HT-29 (cell line): Measurements from ENCODE around the gene CRKL. TPM values are rescaled to one million over a fixed set of nuclear protein-coding genes. Genes with fewer than 3 reads are reported as not detected.
"Not testable (repeated sequence)": the region's sequence is repeated elsewhere in the genome, so short reads cannot be mapped to it uniquely, and the experiment has no call there.

Source experiments
- DNase-seq: peaks from one replicate; pipeline ENCODE4 v3.0.0-alpha.2; 2015; ENCODE audit warnings: low spot score
- total RNA-seq: library from RNA; depleted of rRNA; stranded (reverse); fragments of >200 nt; shearing (Covaris generic); gene quantifications from 2 replicates; pipeline ENCODE4 v1.2.3, GENCODE V29; 2014

Gene CRKL
- total RNA-seq, 1 experiment from 2014 or later = 77.2 TPM

DNA sequence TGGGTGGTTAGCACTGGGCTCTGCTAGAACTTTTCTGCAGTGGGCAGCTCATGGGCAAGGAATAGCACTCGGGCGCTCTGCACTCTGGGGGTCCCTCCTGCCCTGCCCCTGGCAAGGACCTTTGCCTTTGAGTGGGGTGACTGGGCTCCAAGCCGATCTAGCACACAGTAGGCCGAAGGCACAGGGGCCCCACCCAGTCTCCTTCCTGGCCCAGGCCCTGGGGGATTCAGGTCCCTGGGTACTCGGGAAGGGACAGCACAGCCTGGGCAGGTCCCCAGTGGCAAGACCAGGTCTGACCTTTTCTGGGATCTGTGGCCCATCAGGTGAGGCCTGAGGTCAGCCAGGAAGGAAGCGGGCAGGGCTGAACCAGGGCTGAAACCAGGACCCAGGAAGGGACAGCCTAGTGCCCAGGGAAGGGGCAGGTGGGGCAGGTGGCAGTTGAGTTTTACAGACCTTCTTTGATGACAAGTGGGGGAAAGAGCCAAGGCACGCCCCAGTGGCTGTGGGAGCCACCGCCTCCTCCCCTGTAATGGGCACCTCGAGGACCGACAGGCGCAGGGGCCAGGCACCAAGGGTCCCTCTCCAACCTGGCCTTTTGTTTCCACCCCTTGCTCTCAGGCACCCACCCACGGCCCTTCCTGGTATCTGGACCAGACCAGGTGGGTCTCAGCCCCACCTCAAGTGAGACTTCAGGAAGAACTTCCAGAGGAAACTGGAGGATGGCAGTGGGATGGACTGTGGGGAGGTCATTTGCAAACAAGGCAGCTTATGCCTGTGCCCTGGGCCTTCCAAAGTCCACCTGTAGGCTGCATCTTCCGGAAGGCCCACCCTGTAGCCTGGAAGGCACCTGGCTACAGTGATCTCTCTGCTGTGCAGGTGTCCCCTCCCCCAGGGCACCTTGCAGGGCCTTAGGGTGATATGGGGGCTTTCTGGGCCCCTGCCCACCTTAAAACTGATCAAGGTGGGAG, 49.0 kb downstream of the CRKL start:
- no peak for DNase-seq

DNA sequence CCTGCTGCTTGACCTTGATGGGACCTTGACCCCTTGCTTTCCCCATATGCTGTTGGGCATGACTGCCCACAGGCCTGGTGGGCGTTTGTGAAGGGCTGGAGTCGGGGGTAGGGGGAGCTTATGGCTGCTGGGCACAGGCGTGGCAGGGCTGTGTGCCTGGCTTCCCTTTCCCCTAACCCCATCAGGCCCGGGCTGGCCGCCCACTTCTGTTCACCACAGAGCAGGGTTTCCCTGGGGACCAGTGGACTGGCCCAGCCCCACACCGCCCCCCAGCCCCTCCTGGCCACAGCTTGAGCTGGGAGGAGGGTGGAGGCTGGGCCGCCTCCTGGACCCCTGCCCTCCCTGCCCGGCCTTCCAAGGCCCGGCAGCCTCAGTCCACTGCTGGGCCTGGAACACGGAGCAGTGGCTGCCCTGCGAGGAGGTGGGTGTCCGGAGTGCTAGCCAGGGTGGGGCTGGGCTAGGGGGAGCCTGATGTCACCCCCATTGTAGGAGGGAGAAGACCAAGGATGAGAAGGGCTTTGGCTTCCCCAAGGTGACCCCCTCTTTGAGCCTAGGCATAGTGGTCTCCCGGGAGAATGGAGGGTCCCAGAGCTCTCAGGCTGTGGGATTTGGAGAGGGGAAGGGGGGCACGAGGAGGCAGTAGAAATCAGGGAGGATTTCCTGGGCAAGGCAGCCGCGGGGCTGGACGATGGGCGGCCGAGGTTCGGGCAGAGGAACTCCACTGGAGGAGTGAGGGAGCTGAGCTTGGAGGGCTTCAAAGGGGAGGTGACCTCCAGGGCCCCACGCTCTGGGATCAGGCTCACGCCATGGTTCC, 49.9 kb downstream of the CRKL start, which contains the start of gene AIFM3:
Gene AIFM3, plus strand, starts transcription at position 373 of the 814 bp plus-strand sequence. CDS start 690 bp downstream, outside the sequence.
- DNase-seq = no peak

DNA sequence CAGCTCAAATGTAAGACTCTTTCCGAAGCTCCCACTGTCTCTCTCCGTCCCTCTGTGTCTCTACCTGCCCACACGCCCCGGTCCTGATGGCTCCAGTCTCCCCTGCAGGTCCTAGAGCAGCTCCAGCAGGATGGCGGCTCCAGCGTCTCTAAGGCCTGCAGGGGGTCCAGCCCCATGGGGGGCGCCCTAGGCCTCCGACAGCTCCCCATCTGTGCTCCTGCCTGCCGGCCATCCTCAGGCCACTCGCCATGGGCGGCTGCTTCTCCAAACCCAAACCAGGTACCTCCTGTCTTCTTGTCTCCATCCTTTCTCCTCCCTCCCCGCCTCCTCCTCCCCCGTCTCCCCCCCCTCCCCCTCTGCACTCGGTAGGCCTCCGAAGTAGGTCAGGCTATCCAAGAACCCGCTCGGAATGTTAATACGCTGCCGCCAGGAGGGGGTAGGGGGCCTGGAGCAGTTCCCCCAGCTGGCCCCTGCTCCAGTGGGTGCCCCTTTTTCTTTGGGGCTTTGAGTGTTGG, 50.5 kb downstream of the CRKL start:
- no peak for DNase-seq

DNA sequence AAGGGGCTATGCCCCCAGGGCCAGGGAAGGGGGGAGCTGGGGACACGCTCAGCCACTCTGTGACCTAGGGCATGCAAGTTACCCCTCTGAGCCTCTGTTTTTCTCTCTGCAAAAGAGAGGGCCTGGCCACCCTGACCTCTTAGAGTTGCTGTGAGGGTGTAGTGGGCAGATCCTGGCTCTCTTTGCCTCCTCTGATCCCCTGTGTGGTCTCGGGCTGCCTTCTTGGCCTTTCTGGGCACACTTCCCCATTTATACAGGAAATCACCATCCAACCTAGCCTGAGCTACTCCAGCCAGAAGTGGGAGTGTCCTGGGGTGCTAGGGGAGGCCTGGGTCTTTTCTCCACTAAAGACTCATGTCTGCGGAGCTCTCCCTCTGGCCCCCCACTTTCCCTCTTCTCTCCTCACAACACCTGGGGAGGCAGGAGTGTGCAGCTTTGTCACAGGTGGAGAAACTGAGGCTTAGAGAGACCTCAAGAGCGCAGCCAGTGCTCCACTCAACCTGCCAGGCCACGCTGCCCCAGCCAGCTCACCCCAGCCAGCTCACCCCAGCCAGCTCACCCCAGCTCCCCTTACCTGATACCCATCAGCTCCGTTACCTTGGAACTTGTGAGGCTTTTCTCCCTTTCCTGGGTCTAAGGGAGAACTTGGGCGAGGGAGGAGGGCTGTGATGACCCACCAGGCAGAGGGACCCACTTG, 51.2 kb downstream of the CRKL start:
- DNase-seq = no peak

DNA sequence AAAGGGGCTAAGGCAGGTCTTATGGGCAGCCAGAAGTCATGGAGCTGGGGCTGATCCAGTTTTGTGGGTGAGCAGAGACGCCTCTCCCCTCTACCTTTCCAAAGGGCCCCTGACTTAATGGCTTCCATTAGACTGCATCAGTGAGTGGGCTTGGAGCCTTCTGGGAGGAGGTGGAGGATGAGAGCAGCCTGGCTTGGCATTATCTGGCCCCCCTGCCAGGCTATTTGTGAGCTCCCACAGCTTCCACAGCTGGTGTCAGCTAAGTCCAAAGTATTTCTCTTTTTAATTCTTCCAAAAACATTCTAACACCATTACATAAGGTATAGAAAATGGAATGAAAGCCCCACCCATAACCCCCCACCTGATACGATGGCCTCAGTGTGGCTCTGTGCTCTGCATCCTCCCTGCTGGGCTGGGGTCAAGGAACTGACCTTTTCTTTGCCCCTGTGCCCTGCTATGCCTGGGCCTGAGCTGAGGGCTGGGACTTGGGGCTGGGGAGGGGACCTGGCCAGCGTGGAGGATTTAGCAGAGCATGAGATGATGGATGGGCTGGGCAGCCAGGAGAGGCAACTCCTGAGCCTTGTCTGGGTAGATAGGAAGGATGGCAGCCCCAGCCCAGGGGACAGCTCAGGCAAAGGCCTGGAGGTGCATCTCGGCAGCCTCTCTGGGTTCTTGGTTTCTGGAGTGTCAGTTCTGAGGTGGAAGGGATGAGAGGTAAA, 53.9 kb downstream of the CRKL start:
- no peak for DNase-seq

DNA sequence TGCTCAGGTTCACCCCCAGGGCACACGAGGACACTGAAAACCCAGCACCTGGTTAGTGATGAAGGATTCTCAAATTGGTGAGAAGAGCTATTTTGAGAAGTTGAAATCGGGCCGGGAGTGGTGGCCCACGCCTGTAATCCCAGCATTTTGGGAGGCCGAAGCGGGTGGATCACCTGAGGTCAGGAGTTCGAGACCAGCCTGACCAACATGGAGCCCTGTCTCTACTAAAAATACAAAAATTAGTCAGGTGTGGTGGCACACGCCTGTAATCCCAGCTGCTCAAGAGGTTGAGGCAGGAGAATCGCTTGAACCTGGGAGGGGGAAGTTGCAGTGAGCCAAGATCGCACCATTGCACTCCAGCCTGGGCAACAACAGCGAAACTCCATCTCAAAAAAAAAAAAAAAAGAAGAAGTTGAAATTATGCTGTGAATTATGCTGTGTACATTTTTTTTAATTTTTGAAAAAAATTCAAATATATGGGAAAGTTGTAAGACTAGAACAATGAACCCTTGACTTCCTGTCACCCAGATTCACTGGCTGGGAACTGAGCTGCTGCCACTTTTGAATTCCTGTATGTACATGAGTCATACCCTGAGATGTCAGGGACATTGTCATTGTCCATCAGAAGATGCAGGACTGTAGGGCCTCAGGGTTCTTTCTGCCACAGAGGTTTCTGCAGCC, 54.9 kb downstream of the CRKL start:
- DNase-seq = not testable (repeated sequence)

DNA sequence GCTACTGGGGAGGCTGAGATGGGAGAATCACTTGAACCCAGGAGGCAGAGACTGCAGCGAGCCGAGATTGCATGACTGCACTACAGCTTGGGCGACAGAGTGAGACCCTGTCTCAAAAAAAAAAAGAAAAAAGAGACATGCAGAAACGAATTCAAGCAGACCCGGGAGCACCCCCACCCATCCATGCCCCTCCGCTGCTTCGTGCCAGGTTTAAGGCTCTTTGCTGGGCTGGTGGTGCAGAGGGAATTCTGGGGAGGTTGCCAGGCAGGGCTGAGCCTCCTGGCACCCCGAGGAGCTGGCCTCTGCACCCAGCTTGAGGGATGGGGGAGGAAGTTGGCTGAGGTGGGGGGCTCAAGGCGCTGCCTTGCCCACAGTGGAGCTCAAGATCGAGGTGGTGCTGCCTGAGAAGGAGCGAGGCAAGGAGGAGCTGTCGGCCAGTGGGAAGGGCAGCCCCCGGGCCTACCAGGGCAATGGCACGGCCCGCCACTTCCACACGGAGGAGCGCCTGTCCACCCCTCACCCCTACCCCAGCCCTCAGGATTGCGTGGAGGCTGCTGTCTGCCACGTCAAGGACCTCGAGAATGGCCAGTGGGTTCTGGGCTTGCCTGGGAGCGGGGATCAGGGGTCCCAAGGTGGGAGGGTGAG, 55.8 kb downstream of the CRKL start:
- DNase-seq = no peak

DNA sequence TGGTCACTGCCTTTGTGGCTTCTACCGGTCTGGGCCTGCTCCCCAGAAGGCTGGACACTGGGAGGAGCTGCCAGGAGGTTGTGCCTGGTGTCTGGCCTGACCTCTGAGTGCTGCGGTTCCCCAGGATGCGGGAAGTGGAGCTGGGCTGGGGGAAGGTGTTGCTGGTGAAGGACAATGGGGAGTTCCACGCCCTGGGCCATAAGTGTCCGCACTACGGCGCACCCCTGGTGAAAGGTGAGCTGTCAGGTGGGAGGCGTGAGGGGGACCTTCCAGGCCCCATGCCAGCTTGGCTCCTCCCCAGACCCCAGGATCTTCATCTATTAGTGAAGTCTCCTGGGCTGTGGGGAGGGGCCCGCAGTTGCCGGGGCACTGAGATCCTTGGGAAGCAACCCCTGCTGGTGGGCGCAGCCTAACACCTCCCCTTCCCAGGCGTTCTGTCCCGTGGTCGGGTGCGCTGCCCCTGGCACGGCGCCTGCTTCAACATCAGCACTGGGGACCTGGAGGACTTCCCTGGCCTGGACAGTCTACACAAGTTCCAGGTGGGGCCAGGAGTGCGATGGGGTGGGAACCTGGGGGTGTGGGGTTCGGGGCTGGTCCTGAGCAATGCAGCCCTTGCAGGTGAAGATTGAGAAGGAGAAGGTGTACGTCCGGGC, 56.6 kb downstream of the CRKL start:
- no peak for DNase-seq

DNA sequence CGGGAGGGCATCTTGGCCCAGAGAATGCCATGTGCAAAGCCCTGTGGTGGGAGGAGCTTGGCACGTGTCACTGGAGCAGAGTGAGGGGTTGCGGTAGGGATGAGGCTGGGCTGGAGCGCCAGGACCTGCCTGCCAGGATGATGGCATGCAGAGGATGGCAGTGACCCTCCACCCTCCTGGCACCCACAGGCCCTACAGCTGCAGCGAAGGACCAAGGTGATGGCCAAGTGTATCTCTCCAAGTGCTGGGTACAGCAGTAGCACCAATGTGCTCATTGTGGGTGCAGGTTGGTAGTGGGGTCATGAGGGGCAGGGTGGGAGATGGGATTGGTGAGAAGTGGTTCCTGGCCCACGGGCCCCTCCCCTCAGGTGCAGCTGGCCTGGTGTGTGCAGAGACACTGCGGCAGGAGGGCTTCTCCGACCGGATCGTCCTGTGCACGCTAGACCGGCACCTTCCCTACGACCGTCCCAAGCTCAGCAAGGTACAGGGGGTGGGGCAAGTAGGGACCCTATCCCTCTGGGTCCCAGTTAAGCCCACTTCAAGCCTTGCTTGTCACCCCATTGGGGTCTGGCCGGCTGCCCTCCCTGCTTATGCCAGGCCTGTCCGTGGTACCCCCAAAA, 57.2 kb downstream of the CRKL start:
- no peak for DNase-seq

DNA sequence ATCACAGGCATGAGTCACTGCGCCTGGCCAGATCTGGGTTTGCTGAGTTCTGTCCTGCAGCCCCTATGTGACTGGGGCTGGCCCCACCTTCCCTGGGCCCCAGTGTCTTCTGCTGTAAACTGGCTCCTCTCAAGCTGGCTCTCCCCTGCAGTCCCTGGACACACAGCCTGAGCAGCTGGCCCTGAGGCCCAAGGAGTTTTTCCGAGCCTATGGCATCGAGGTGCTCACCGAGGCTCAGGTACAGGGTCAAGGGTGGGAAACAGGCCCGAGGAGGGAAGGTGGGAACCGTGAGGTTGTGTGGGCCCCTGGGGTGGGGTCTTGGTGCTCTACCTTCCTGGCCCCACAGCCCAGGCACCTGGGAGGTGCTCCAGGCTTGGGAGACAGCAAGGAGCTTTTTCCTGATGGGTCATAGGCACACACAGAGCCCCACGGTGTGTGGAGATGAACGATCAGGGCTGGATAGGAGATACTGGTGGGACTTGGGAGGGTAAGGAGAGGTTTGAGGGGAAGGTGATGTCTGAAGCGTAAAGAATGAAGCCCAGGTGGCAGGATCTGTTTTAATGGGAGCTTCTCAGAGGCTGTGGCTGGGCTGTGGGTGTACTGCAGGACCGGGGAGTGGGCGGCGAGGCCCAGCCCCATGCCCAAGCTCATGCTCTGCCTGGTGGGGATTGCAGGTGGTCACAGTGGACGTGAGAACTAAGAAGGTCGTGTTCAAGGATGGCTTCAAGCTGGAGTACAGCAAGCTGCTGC, 58.5 kb downstream of the CRKL start:
- DNase-seq = no peak

DNA sequence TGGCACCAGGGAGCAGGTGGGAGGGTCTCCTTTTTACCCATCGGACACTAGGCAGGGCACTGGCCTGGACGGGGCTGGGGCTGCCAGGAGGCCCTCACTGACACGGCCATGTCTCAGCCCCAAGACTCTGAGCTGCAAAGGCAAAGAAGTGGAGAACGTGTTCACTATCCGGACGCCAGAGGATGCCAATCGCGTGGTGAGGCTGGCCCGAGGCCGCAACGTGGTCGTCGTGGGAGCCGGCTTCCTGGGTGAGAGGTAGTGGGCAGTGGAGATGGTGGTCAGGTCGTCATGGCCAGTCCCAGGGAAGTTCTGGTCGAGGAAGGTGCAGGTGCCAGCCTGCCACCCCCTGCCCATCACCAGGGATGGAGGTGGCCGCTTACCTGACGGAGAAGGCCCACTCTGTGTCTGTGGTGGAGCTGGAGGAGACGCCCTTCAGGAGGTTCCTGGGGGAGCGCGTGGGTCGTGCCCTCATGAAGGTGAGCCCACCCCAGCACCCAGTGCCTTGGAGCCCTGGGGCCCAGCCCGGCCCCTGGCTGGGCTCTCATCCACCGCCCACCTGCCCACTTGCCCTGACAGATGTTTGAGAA, 59.2 kb downstream of the CRKL start:
- no peak for DNase-seq

DNA sequence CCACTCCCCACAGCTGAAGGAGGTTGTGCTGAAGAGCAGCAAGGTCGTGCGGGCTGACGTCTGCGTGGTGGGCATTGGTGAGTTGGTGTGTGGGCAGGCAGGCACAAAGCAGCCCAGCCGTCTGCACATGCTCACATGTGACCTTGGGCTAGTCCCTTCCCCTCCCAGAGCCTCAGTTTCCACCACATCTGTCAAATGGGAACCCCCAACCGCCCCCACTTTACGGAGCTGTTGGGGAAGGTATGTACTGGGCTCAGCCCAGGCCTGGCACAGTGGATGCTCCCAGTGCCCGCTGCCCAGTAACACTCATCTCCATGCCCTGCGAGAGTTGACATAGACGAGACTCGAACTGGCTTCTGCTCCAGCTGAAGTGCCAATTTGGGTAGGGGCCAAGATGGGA, 59.8 kb downstream of the CRKL start:
- DNase-seq = no peak

DNA sequence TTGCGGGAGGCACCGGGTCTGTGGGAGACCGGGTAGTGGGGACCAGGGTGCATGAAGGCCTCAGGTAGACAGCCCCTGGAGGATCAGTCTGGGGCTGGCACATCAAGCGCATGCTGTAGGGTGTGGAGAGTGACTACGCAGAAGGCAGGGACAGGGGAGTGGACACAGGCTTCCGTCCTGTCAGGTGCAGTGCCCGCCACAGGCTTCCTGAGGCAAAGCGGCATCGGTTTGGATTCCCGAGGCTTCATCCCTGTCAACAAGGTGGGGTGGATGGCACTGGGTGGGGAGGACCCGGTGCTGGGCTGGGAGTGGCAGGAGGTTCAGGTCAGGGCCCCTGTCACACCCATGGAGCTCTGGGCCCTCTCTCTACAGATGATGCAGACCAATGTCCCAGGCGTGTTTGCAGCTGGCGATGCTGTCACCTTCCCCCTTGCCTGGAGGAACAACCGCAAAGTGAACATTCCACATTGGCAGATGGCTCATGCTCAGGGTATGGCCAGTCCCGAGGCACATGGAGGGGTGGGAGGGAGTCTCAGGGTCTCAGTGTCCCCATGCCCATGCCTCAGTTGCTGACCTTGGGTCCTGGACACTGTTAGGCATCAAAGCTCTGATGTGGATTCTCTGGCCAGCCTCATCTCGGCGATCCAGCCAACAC, 60.4 kb downstream of the CRKL start:
- no peak for DNase-seq

DNA sequence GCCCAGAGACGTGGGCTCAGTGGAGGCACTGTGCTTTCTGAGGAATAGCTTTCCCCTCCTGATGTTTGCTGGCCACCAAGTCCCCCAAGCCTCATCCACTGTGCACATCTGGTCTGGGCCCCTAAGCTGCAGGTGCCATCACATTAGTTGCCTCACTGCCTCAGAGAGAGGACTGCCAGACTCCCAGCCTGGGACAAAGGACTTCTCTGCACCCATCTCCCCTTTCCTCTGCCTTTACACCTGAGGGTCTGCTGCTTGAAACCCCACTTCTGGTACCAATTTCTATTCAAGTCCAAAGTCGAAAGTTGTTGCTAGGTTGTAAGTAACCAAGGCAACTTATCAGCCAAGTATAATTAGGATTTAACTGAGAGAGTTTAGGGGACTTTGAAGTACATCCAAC, 61.2 kb downstream of the CRKL start:
- DNase-seq = no peak

DNA sequence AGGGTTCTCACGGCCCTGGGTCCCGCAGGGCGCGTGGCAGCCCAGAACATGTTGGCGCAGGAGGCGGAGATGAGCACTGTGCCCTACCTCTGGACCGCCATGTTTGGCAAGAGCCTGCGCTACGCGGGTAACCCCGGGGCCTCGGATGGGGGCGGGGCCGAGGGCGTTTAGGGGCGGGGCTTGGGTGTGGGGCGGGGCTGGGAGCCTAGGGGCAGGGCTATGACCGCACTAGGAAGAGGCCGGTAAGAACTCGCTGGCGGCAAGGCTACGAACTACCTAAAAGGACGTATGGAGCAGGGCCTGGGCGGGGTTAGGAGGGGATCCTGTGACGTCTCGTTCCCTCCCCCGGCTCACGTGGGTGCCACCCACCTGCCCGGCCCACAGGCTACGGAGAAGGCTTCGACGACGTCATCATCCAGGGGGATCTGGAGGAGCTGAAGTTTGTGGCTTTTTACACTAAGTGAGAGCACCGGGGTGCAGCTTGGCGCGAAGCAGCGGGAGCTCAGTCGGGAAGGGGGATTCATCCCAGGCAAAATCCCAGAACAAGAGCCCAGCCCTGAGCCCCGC, 62.1 kb downstream of the CRKL start:
- DNase-seq = no peak

DNA sequence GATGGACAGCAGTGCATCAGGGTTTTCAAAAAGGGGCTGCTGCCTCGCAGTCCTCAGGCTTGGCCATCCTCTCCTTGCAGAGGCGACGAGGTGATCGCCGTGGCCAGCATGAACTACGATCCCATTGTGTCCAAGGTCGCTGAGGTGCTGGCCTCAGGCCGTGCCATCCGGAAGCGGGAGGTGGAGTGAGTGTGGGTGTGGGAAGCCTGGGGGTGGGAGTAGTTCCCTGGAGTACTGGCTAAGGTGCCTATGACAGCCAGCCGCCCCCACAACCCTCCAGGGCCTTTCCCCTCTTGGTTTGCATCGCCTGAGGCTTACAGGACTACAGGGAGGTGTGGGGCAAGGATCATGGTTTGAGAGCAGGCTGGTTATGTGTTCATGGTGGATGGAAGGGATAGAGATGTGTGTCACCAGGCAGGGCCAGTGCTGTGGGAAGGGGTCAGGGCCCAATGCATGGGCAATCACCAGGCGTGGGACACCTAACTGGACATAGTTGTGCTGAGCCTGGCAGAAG, 62.8 kb downstream of the CRKL start:
- no peak for DNase-seq

DNA sequence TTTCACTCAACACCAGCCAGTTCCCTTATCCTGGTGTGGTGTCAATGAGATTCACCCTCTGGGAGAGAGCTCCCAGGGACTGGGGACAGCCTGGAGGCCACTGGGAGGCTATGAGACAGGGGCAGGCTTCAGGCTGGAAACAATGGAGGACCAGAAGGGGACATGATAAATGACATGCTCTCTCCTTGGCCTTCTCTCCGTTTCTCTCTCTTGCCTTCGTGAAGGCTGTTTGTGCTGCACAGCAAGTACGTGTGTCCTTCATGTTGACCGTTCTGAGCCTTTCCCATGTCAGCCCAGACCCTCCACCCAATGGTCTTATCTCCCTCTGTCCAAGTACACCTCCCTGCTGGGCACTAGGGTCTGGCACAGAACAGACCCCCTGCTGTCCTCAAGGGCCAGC, 63.3 kb downstream of the CRKL start:
- DNase-seq = no peak
